Activated CD4-positive, alpha-beta memory T cell treated with anti-CD3 and anti-CD28 coated beads, Interleukin-2, amount 10 ng/mL, durations not matched to agents 7 days and 5 days (primary cell): ENCODE results near the gene POU4F1. TPM values are rescaled to one million over a fixed set of nuclear protein-coding genes. Genes with fewer than 3 reads are reported as not detected.
A peak's percentile ranks its signal among the peaks of the same experiment; 100 is the strongest.

Experiments
- CTCF ChIA-PET: fragments of 350-600 bp; sonication (Branson Sonifier 250); formaldehyde crosslinking; loops from one replicate; lab custom pipeline; 2021; ENCODE audit warnings: antibody characterized with exemption, inconsistent platforms; lab: Charles Lee
- POLR2A ChIA-PET: fragments of 350-600 bp; sonication (Branson Sonifier 250); formaldehyde crosslinking; loops from one replicate; lab custom pipeline; 2021; ENCODE audit warnings: antibody characterized with exemption; lab: Charles Lee
- DNase-seq: peaks from one replicate; pipeline ENCODE4 v3.0.0-alpha.2; 2020
- H3K27ac Mint-ChIP-seq: one replicate; pipeline ENCODE4 v1.8.0; 2021; ENCODE audit warnings: mild to moderate bottlenecking, mixed read lengths
- H3K27me3 Mint-ChIP-seq: one replicate; pipeline ENCODE4 v1.8.0; 2021; ENCODE audit warnings: mixed read lengths
- H3K36me3 Mint-ChIP-seq: one replicate; pipeline ENCODE4 v1.8.0; 2021; ENCODE audit warnings: low read depth, mixed read lengths
- H3K4me1 Mint-ChIP-seq: one replicate; pipeline ENCODE4 v1.8.0; 2021; ENCODE audit warnings: mixed read lengths
- H3K4me3 Mint-ChIP-seq: one replicate; pipeline ENCODE4 v1.8.0; 2021; ENCODE audit warnings: mild to moderate bottlenecking, mixed read lengths
- H3K9me3 Mint-ChIP-seq: one replicate; pipeline ENCODE4 v1.8.0; 2021; ENCODE audit warnings: mixed read lengths
- total RNA-seq, 2 experiments: library from RNA; stranded (reverse); gene quantifications; one replicate each; pipeline ENCODE4 v1.2.3, GENCODE V29; 2021

POU4F1 gene
- total RNA-seq, 2 experiments from 2014 or later = 0.18 to 0.28 TPM

- Mint-ChIP-seq H3K4me1 (peaks cover 32% of the 10 kb centered on the region), H3K27ac (peak overlapping the region; percentile 78), H3K4me3 (peak overlapping the region; percentile 73), H3K36me3 (peaks cover 14% of the 10 kb centered on the region), H3K9me3 (no peaks in the 10 kb centered on the region), H3K27me3 (peaks cover 85% of the 10 kb centered on the region)
- ChIA-PET CTCF (no interaction called here), POLR2A (no interaction called here)
- DNase-seq = no peak
Measured at GRCh38 chr13:78601874-78602560, 1.3 kb downstream of the POU4F1 start.

- POLR2A ChIA-PET = no interaction called here
- CTCF ChIA-PET = no interaction called here
- Mint-ChIP-seq H3K27ac (no peak overlapping the region), H3K4me3 (peak overlapping the region; percentile 17), H3K4me1 (peaks cover 30% of the 10 kb centered on the region), H3K9me3 (no peaks in the 10 kb centered on the region), H3K36me3 (peaks cover 14% of the 10 kb centered on the region), H3K27me3 (peaks cover 85% of the 10 kb centered on the region)
- DNase-seq = peak; percentile 16
Measured at GRCh38 chr13:78601124-78601873, 2.1 kb downstream of the POU4F1 start.

- ChIA-PET CTCF (no interaction called here), POLR2A (no interaction called here)
- peak overlapping the region; percentile 15 for H3K4me3 Mint-ChIP-seq
- H3K4me1 Mint-ChIP-seq = peaks cover 30% of the 10 kb centered on the region
- no peak for DNase-seq
- no peak overlapping the region for H3K27ac Mint-ChIP-seq
- H3K27me3 Mint-ChIP-seq = peaks cover 82% of the 10 kb centered on the region
- peaks cover 14% of the 10 kb centered on the region for H3K36me3 Mint-ChIP-seq
- H3K9me3 Mint-ChIP-seq = no peaks in the 10 kb centered on the region
Measured at GRCh38 chr13:78600280-78600883, 3.0 kb downstream of the POU4F1 start.

GRCh38 chr13:78599645-78600279 is 3.6 kb downstream of the POU4F1 start:
- H3K4me1 Mint-ChIP-seq = peaks cover 27% of the 10 kb centered on the region
- DNase-seq = no peak
- no peak overlapping the region for H3K27ac Mint-ChIP-seq
- H3K36me3 Mint-ChIP-seq = peaks cover 14% of the 10 kb centered on the region
- no peak overlapping the region for H3K4me3 Mint-ChIP-seq
- peaks cover 81% of the 10 kb centered on the region for H3K27me3 Mint-ChIP-seq
- ChIA-PET POLR2A (no interaction called here), CTCF (no interaction called here)
- H3K9me3 Mint-ChIP-seq = no peaks in the 10 kb centered on the region

- DNase-seq = no peak
- POLR2A ChIA-PET = no interaction called here
- Mint-ChIP-seq H3K4me1 (peaks cover 25% of the 10 kb centered on the region), H3K4me3 (no peak overlapping the region), H3K27me3 (peaks cover 82% of the 10 kb centered on the region), H3K27ac (no peak overlapping the region), H3K9me3 (no peaks in the 10 kb centered on the region), H3K36me3 (peaks cover 14% of the 10 kb centered on the region)
- CTCF ChIA-PET = no interaction called here
Measured at GRCh38 chr13:78598966-78599644, 4.2 kb downstream of the POU4F1 start.

GRCh38 chr13:78598116-78598781 is 5.1 kb downstream of the POU4F1 start:
- Mint-ChIP-seq H3K4me3 (no peak overlapping the region), H3K36me3 (peaks cover 14% of the 10 kb centered on the region), H3K27ac (no peak overlapping the region), H3K27me3 (peaks cover 81% of the 10 kb centered on the region), H3K4me1 (peaks cover 17% of the 10 kb centered on the region), H3K9me3 (no peaks in the 10 kb centered on the region)
- ChIA-PET CTCF (no interaction called here), POLR2A (no interaction called here)
- DNase-seq = no peak

- no peaks in the 10 kb centered on the region for H3K9me3 Mint-ChIP-seq
- peak overlapping the region; percentile 38 for H3K27ac Mint-ChIP-seq
- ChIA-PET CTCF (no interaction called here), POLR2A (no interaction called here)
- peaks cover 85% of the 10 kb centered on the region for H3K27me3 Mint-ChIP-seq
- H3K4me1 Mint-ChIP-seq = peaks cover 14% of the 10 kb centered on the region
- H3K36me3 Mint-ChIP-seq = peaks cover 11% of the 10 kb centered on the region
- DNase-seq = no peak
- no peak overlapping the region for H3K4me3 Mint-ChIP-seq
Measured at GRCh38 chr13:78597602-78597932, 5.8 kb downstream of the POU4F1 start.

- no peaks in the 10 kb centered on the region for H3K9me3 Mint-ChIP-seq
- H3K4me3 Mint-ChIP-seq = peak overlapping the region; percentile 10
- H3K27me3 Mint-ChIP-seq = peaks cover 86% of the 10 kb centered on the region
- ChIA-PET POLR2A (interaction anchor here (0.7 to 1.2 kb wide), 2 partner anchors 10 kb away, joined by 3 read pairs; no protein-coding TSS in a partner anchor), CTCF (no interaction called here)
- peaks cover 10% of the 10 kb centered on the region for H3K4me1 Mint-ChIP-seq
- peak overlapping the region; percentile 38 for H3K27ac Mint-ChIP-seq
- peaks cover 8% of the 10 kb centered on the region for H3K36me3 Mint-ChIP-seq
- DNase-seq = no peak
Measured at GRCh38 chr13:78596736-78597601, 6.4 kb downstream of the POU4F1 start.

- peaks cover 87% of the 10 kb centered on the region for H3K27me3 Mint-ChIP-seq
- no peak overlapping the region for H3K27ac Mint-ChIP-seq
- CTCF ChIA-PET = no interaction called here
- no peak overlapping the region for H3K4me3 Mint-ChIP-seq
- POLR2A ChIA-PET = interaction anchor here (0.7 to 1.2 kb wide), 2 partner anchors 9 to 11 kb away, joined by 3 read pairs; no protein-coding TSS in a partner anchor
- H3K4me1 Mint-ChIP-seq = peaks cover 8% of the 10 kb centered on the region
- no peaks in the 10 kb centered on the region for H3K9me3 Mint-ChIP-seq
- DNase-seq = no peak
- peaks cover 8% of the 10 kb centered on the region for H3K36me3 Mint-ChIP-seq
Measured at GRCh38 chr13:78596399-78596735, 7.0 kb downstream of the POU4F1 start.

GRCh38 chr13:78595495-78596398 is 7.6 kb downstream of the POU4F1 start:
- Mint-ChIP-seq H3K27me3 (peaks cover 83% of the 10 kb centered on the region), H3K9me3 (no peaks in the 10 kb centered on the region), H3K4me3 (peak overlapping the region; percentile 39), H3K36me3 (peaks cover 6% of the 10 kb centered on the region), H3K27ac (peak overlapping the region; percentile 36), H3K4me1 (peaks cover 2% of the 10 kb centered on the region)
- peak; percentile 16 for DNase-seq
- POLR2A ChIA-PET = interaction anchor here (0.7 to 1.2 kb wide), 2 partner anchors 9 to 12 kb away, joined by 3 read pairs; no protein-coding TSS in a partner anchor
- CTCF ChIA-PET = no interaction called here

- no peaks in the 10 kb centered on the region for H3K9me3 Mint-ChIP-seq
- peaks cover 4% of the 10 kb centered on the region for H3K36me3 Mint-ChIP-seq
- DNase-seq = no peak
- H3K4me1 Mint-ChIP-seq = no peaks in the 10 kb centered on the region
- CTCF ChIA-PET = no interaction called here
- H3K27me3 Mint-ChIP-seq = peaks cover 80% of the 10 kb centered on the region
- POLR2A ChIA-PET = no interaction called here
- no peak overlapping the region for H3K4me3 Mint-ChIP-seq
- H3K27ac Mint-ChIP-seq = peak overlapping the region; percentile 44
Measured at GRCh38 chr13:78594456-78594975, 8.8 kb downstream of the POU4F1 start.
